Panc1 (cell line): ENCODE results near the gene ALDOC.

Source experiments
- CTCF ChIP-seq: fragments of 450-650 bp; IDR thresholded peaks from 2 replicates; pipeline ENCODE4 v1.5.1; 2017; ENCODE audit warnings: mild to moderate bottlenecking
- POLR2AphosphoS5 ChIP-seq: IDR thresholded peaks from 2 replicates; pipeline ENCODE4 v1.6.1; 2012; ENCODE audit warnings: mild to moderate bottlenecking, low read depth, low read length, moderate library complexity
- REST ChIP-seq, 2 experiments: IDR thresholded peaks; 2 replicates each; pipeline ENCODE4 v1.6.1; 2011 to 2012; ENCODE audit warnings: low read depth in 2 of 2, control low read depth in 1 of 2, low read length in 1 of 2, mild to moderate bottlenecking in 1 of 2, moderate library complexity in 1 of 2; ENCODE audit not compliant: insufficient read depth in 1 of 2
- SIN3A ChIP-seq: IDR thresholded peaks from 2 replicates; pipeline ENCODE4 v1.6.1; 2012; ENCODE audit warnings: low read depth, mild to moderate bottlenecking, low read length, moderate library complexity, borderline replicate concordance; ENCODE audit not compliant: insufficient read depth
- TCF7L2 ChIP-seq: IDR thresholded peaks from 2 replicates; pipeline ENCODE4 v1.6.1; 2011; ENCODE audit warnings: mild to moderate bottlenecking, low read depth, low read length, inconsistent platforms

GRCh38 chr17:28530250-28530649 lies 46.4 kb downstream of the ALDOC start:
- TF ChIP-seq REST (IDR thresholded peaks at IDR 0.05; ENCODE audit: insufficient read depth in 1 of 2, low read depth in 2 of 2, low read length in 1 of 2): no peak
- no peak for TF ChIP-seq CTCF
- no peak for TF ChIP-seq POLR2AphosphoS5
- TF ChIP-seq TCF7L2: no peak
- no peak for TF ChIP-seq SIN3A
